ENCODE measurements around the gene TSLP.

The TSLP gene

GRCh38 chr5:111095982-111096381 lies 24.5 kb downstream of the TSLP start:
- no peak for DNase-seq (ENCODE audit: low read depth, low spot score)

- DNase-seq (ENCODE audit: low read depth, low spot score), result no peak
Measured at GRCh38 chr5:111099058-111099778, 27.7 kb downstream of the TSLP start.

- DNase-seq (ENCODE audit: low read depth, low spot score), result no peak
Measured at GRCh38 chr5:111106320-111106948, 34.9 kb downstream of the TSLP start.

- no peak for DNase-seq (ENCODE audit: low read depth, low spot score)
Measured at GRCh38 chr5:111107371-111107770, 35.9 kb downstream of the TSLP start.

- no peak for DNase-seq (ENCODE audit: low read depth, low spot score)
Measured at GRCh38 chr5:111111956-111112355, 40.4 kb downstream of the TSLP start.

GRCh38 chr5:111113678-111114077 lies 42.2 kb downstream of the TSLP start:
- DNase-seq (ENCODE audit: low read depth, low spot score), result no peak

- DNase-seq (ENCODE audit: low read depth, low spot score), result no peak
Measured at GRCh38 chr5:111115229-111115628, 43.7 kb downstream of the TSLP start.

GRCh38 chr5:111116550-111116949 lies 45.0 kb downstream of the TSLP start:
- no peak for DNase-seq (ENCODE audit: low read depth, low spot score)

GRCh38 chr5:111117136-111117535 lies 45.6 kb downstream of the TSLP start:
- no peak for DNase-seq (ENCODE audit: low read depth, low spot score)

- DNase-seq (ENCODE audit: low read depth, low spot score), result no peak
Measured at GRCh38 chr5:111119221-111119620, 47.7 kb downstream of the TSLP start.

- DNase-seq (ENCODE audit: low read depth, low spot score), result no peak
Measured at GRCh38 chr5:111119856-111120255, 48.3 kb downstream of the TSLP start.

- DNase-seq (ENCODE audit: low read depth, low spot score), result no peak
Measured at GRCh38 chr5:111120911-111121310, 49.4 kb downstream of the TSLP start.

GRCh38 chr5:111121926-111122325 lies 50.4 kb downstream of the TSLP start:
- no peak for DNase-seq (ENCODE audit: low read depth, low spot score)

GRCh38 chr5:111122398-111122797 lies 50.9 kb downstream of the TSLP start:
- DNase-seq (ENCODE audit: low read depth, low spot score), result no peak

- no peak for DNase-seq (ENCODE audit: low read depth, low spot score)
Measured at GRCh38 chr5:111124793-111125192, 53.3 kb downstream of the TSLP start.

- no peak for DNase-seq (ENCODE audit: low read depth, low spot score)
Measured at GRCh38 chr5:111126896-111127295, 55.4 kb downstream of the TSLP start.

All from activated CD4-positive, CD25-positive, alpha-beta regulatory T cell treated with anti-CD3 and anti-CD28 coated beads, Interleukin-2, amount 50 U/mL, for 16 hours (primary cell).